Measurements from ENCODE around the gene WT1. TPM values are rescaled to one million over a fixed set of nuclear protein-coding genes. Genes with fewer than 3 reads are reported as not detected.

The WT1 gene
- total and polyA plus RNA-seq, 4 donors: 0.07 to 0.92 (median 0.47) TPM

- no peak for TF ChIP-seq CTCF (IDR thresholded peaks at IDR 0.05; ENCODE audit: control extremely low read depth, extremely low read depth)
- Histone ChIP-seq H3K4me3 (no peak overlapping the region), H3K4me1 (ENCODE audit: control insufficient read depth in 5 of 5, insufficient read depth in 5 of 5, low read length in 5 of 5) (peaks cover 0 to 7% (median 0%) of the 10 kb centered on the region in 5 donors), H3K36me3 (ENCODE audit: control insufficient read depth in 4 of 4, insufficient read depth in 4 of 4, low read length in 4 of 4) (no peaks in the 10 kb centered on the region), H3K9ac (ENCODE audit: insufficient read depth in 1 of 2, low read length in 2 of 2) (no peak overlapping the region), H3K9me3 (ENCODE audit: control insufficient read depth in 4 of 4, insufficient read depth in 3 of 4, low read length in 3 of 4) (peaks cover 0 to 2% (median 0%) of the 10 kb centered on the region in 4 donors), H3K27me3 (ENCODE audit: control insufficient read depth in 3 of 3, insufficient read depth in 3 of 3, low read length in 2 of 3) (peaks cover 0 to 8% (median 4%) of the 10 kb centered on the region in 3 donors), H3K27ac (ENCODE audit: low read depth in 1 of 2, low read length in 1 of 2) (no peak overlapping the region)
- ATAC-seq (ENCODE audit: insufficient read depth, low FRiP score) (no peak), DNase-seq (peak in 2 of 3 donors; percentile 43 to 49)
- 38 to 63% methylated on average over 13 of the region's 13 CpGs for WGBS, 2 donors
These were observed 76.6 kb downstream of the WT1 start for GRCh38 chr11:32358729-32359128.

DNA sequence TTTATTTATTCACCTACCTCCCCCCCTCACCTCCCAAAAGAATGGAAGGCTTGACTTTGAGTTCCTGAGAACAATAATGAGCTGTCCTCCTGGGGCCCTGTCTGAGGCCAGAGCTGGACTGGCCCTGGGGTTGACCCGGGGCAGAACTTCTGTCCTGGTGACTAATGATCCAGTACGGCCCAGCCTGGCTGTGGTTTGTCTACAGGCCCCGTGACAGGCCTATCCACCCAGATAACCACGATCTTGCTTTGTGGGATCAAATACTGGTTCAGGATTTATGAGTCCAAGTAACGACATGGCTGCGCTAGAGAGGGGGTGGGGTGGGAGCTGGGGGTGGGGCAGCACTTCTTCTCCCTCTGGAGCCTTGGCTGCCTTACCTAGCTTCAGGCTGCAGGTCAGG is 81.5 kb downstream of the WT1 start:
- peaks cover 0 to 7% (median 0%) of the 10 kb centered on the region in 5 donors for H3K4me1 ChIP-seq (ENCODE audit: control insufficient read depth in 5 of 5, insufficient read depth in 5 of 5, low read length in 5 of 5)
- WGBS, 2 donors: 41 to 51% methylated on average over 6 of the region's 6 CpGs
- no peaks in the 10 kb centered on the region for H3K36me3 ChIP-seq (ENCODE audit: control insufficient read depth in 4 of 4, insufficient read depth in 4 of 4, low read length in 4 of 4)
- no peak for DNase-seq
- no peak for ATAC-seq (ENCODE audit: insufficient read depth, low FRiP score)
- no peak overlapping the region for H3K4me3 ChIP-seq
- H3K9me3 ChIP-seq (ENCODE audit: control insufficient read depth in 4 of 4, insufficient read depth in 3 of 4, low read length in 3 of 4): no peaks in the 10 kb centered on the region
- H3K27me3 ChIP-seq (ENCODE audit: control insufficient read depth in 3 of 3, insufficient read depth in 3 of 3, low read length in 2 of 3): peaks cover 0 to 7% (median 3%) of the 10 kb centered on the region in 3 donors
- H3K9ac ChIP-seq (ENCODE audit: insufficient read depth in 1 of 2, low read length in 2 of 2): no peak overlapping the region
- no peak for TF ChIP-seq CTCF (IDR thresholded peaks at IDR 0.05; ENCODE audit: control extremely low read depth, extremely low read depth)
- no peak overlapping the region for H3K27ac ChIP-seq (ENCODE audit: low read depth in 1 of 2, low read length in 1 of 2)

GRCh38 chr11:32348502-32348901 is 86.8 kb downstream of the WT1 start:
- WGBS, 2 donors: 30 to 62% methylated on average over 1 of the region's 1 CpG
- H3K4me1 ChIP-seq (ENCODE audit: control insufficient read depth in 5 of 5, insufficient read depth in 5 of 5, low read length in 5 of 5): no peaks in the 10 kb centered on the region
- H3K36me3 ChIP-seq (ENCODE audit: control insufficient read depth in 4 of 4, insufficient read depth in 4 of 4, low read length in 4 of 4): no peaks in the 10 kb centered on the region
- H3K4me3 ChIP-seq: no peak overlapping the region
- TF ChIP-seq CTCF (IDR thresholded peaks at IDR 0.05; ENCODE audit: control extremely low read depth, extremely low read depth): no peak
- DNase-seq: no peak
- H3K9me3 ChIP-seq (ENCODE audit: control insufficient read depth in 4 of 4, insufficient read depth in 3 of 4, low read length in 3 of 4): no peaks in the 10 kb centered on the region
- no peak for ATAC-seq (ENCODE audit: insufficient read depth, low FRiP score)
- no peak overlapping the region for H3K27ac ChIP-seq (ENCODE audit: low read depth in 1 of 2, low read length in 1 of 2)
- H3K9ac ChIP-seq (ENCODE audit: insufficient read depth in 1 of 2, low read length in 2 of 2): no peak overlapping the region
- H3K27me3 ChIP-seq (ENCODE audit: control insufficient read depth in 3 of 3, insufficient read depth in 3 of 3, low read length in 2 of 3): peaks cover 0 to 4% (median 4%) of the 10 kb centered on the region in 3 donors

- WGBS, 2 donors: 62 to 79% methylated on average over 5 of the region's 5 CpGs
- peak in 1 of 3 donors; percentile 26 for DNase-seq
- H3K4me1 ChIP-seq (ENCODE audit: control insufficient read depth in 5 of 5, insufficient read depth in 5 of 5, low read length in 5 of 5): peaks cover 0 to 11% (median 3%) of the 10 kb centered on the region in 5 donors
- H3K27ac ChIP-seq (ENCODE audit: low read depth in 1 of 2, low read length in 1 of 2): no peak overlapping the region
- H3K9me3 ChIP-seq (ENCODE audit: control insufficient read depth in 4 of 4, insufficient read depth in 3 of 4, low read length in 3 of 4): no peaks in the 10 kb centered on the region
- H3K36me3 ChIP-seq (ENCODE audit: control insufficient read depth in 4 of 4, insufficient read depth in 4 of 4, low read length in 4 of 4): no peaks in the 10 kb centered on the region
- no peak overlapping the region for H3K9ac ChIP-seq (ENCODE audit: insufficient read depth in 1 of 2, low read length in 2 of 2)
- no peak for TF ChIP-seq CTCF (IDR thresholded peaks at IDR 0.05; ENCODE audit: control extremely low read depth, extremely low read depth)
- H3K27me3 ChIP-seq (ENCODE audit: control insufficient read depth in 3 of 3, insufficient read depth in 3 of 3, low read length in 2 of 3): peaks cover 0 to 4% (median 0%) of the 10 kb centered on the region in 3 donors
- no peak for ATAC-seq (ENCODE audit: insufficient read depth, low FRiP score)
- H3K4me3 ChIP-seq: no peak overlapping the region
These were observed 90.4 kb downstream of the WT1 start for GRCh38 chr11:32344946-32345345.
